Lower leg skin (tissue), 3 donors: ENCODE measurements around the gene DIO2.

ENCODE experiments used
- CTCF ChIP-seq, 3 donors: fragments of 450-650 bp; IDR thresholded peaks; one replicate each; pipeline ENCODE4 v1.5.1; 2016; ENCODE audit warnings: antibody characterized with exemption in 3 of 3, mild to moderate bottlenecking in 3 of 3, moderate library complexity in 2 of 3
- POLR2A ChIP-seq, 2 donors: fragments of 450-650 bp; IDR thresholded peaks; one replicate each; pipeline ENCODE4 v1.6.1; 2016 to 2017; ENCODE audit warnings: antibody characterized with exemption in 2 of 2, mild to moderate bottlenecking in 1 of 2, moderate library complexity in 1 of 2

- no peak for TF ChIP-seq CTCF (IDR thresholded peaks at IDR 0.05)
- no peak for TF ChIP-seq POLR2A (IDR thresholded peaks at IDR 0.05)
Observed at GRCh38 chr14:80260645-80261044, 49.3 kb upstream of the DIO2 start.
